Panc1 (cell line): ENCODE results near the gene SOCS1. TPM values are rescaled to one million over a fixed set of nuclear protein-coding genes. Genes with fewer than 3 reads are reported as not detected.

Source experiments
- ATAC-seq: fragments of 200-7000 bp; cut with Tn5 transposase; 2 replicates; pipeline ENCODE4 v1.9.1; 2020; ENCODE audit warnings: mild to moderate bottlenecking, moderate library complexity
- BruUV-seq: library from RNA; stranded (reverse); fragments of 400-500 nt; replicated peaks from 2 replicates; lab custom pipeline; 2021; lab: Mats Ljungman, UMichigan
- CTCF ChIA-PET: fragments of 300-600 bp; sonication (Branson Sonifier 250); formaldehyde crosslinking; loops from one replicate; lab custom pipeline; 2022; ENCODE audit warnings: antibody characterized with exemption; lab: Charles Lee
- POLR2A ChIA-PET: fragments of 300-600 bp; sonication (Branson Sonifier 250); formaldehyde crosslinking; loops from one replicate; lab custom pipeline; 2022; ENCODE audit warnings: antibody characterized with exemption; lab: Charles Lee
- DNase-seq: peaks from one replicate; pipeline ENCODE4 v3.0.0-alpha.2; 2010; ENCODE audit warnings: low read depth, low spot score
- H3K27ac ChIP-seq: 2 replicates; pipeline ENCODE4 v1.5.1; 2011; ENCODE audit warnings: mild to moderate bottlenecking, low read length, inconsistent platforms
- H3K27me3 ChIP-seq: fragments of 200-500 bp; sonication (Bioruptor generic); 2 replicates; pipeline ENCODE4 v1.6.0; 2014; ENCODE audit warnings: low read length, inconsistent platforms; ENCODE audit not compliant: control insufficient read depth, insufficient read depth
- H3K36me3 ChIP-seq: fragments of 200-500 bp; sonication (Bioruptor generic); 2 replicates; pipeline ENCODE4 v1.5.1; 2014; ENCODE audit warnings: inconsistent platforms, mild to moderate bottlenecking, low read length, moderate library complexity; ENCODE audit not compliant: control insufficient read depth, insufficient read depth
- H3K4me1 ChIP-seq: 2 replicates; pipeline ENCODE4 v1.5.1; 2011; ENCODE audit warnings: inconsistent platforms, mild to moderate bottlenecking, low read length, moderate library complexity; ENCODE audit not compliant: control insufficient read depth, insufficient read depth
- H3K4me3 ChIP-seq, 2 experiments: 2 replicates each; pipeline ENCODE4 v1.5.1; 2011 to 2012; ENCODE audit warnings: low read depth in 2 of 2, low read length in 2 of 2, mild to moderate bottlenecking in 2 of 2, inconsistent platforms in 1 of 2, moderate library complexity in 1 of 2
- H3K9me3 ChIP-seq: fragments of 200-500 bp; sonication (Bioruptor generic); 2 replicates; pipeline ENCODE4 v1.5.1; 2014; ENCODE audit warnings: low read depth, mild to moderate bottlenecking, inconsistent platforms, low read length, moderate library complexity; ENCODE audit not compliant: control insufficient read depth, insufficient read depth
- CTCF ChIP-seq: fragments of 450-650 bp; IDR thresholded peaks from 2 replicates; pipeline ENCODE4 v1.5.1; 2017; ENCODE audit warnings: mild to moderate bottlenecking
- POLR2AphosphoS5 ChIP-seq: IDR thresholded peaks from 2 replicates; pipeline ENCODE4 v1.6.1; 2012; ENCODE audit warnings: mild to moderate bottlenecking, low read depth, low read length, moderate library complexity
- REST ChIP-seq, 2 experiments: IDR thresholded peaks; 2 replicates each; pipeline ENCODE4 v1.6.1; 2011 to 2012; ENCODE audit warnings: low read depth in 2 of 2, control low read depth in 1 of 2, low read length in 1 of 2, mild to moderate bottlenecking in 1 of 2, moderate library complexity in 1 of 2; ENCODE audit not compliant: insufficient read depth in 1 of 2
- SIN3A ChIP-seq: IDR thresholded peaks from 2 replicates; pipeline ENCODE4 v1.6.1; 2012; ENCODE audit warnings: low read depth, mild to moderate bottlenecking, low read length, moderate library complexity, borderline replicate concordance; ENCODE audit not compliant: insufficient read depth
- TCF7L2 ChIP-seq: IDR thresholded peaks from 2 replicates; pipeline ENCODE4 v1.6.1; 2011; ENCODE audit warnings: mild to moderate bottlenecking, low read depth, low read length, inconsistent platforms
- in situ Hi-C: cut with HindIII; loops from 2 replicates; pipeline ENCODE4 v1.10.0; 2016; ENCODE audit warnings: low sequenced_read_pairs, low pct_unique_long_range_greater_than_20kb
- intact Hi-C: fragments of 100-400 bp; cut with micrococcal nuclease; formaldehyde crosslinking; loops from one replicate; pipeline ENCODE4 v1.10.0; 2022; ENCODE audit not compliant: unreplicated experiment
- total RNA-seq: library from RNA; stranded (reverse); gene quantifications from one replicate; pipeline ENCODE4 v1.2.1, GENCODE V29; 2021; ENCODE audit not compliant: unreplicated experiment

The SOCS1 gene
- total RNA-seq, 1 experiment from 2014 or later, result 4.8 TPM

- Histone ChIP-seq H3K9me3 (no peaks in the 10 kb centered on the region), H3K36me3 (no peaks in the 10 kb centered on the region), H3K27me3 (no peaks in the 10 kb centered on the region), H3K4me3 (no peak overlapping the region), H3K4me1 (no peaks in the 10 kb centered on the region), H3K27ac (no peak overlapping the region)
- ATAC-seq (no peak), DNase-seq (no peak)
- no TSS peak for BruUV-seq
- intact Hi-C loops, result no loop called here
- in situ Hi-C loops, result no loop called here
- POLR2A ChIA-PET, result no interaction called here
- TF ChIP-seq TCF7L2 (no peak), SIN3A (no peak)
- CTCF ChIA-PET, result no interaction called here
Measured at GRCh38 chr16:11265124-11265523, 9.1 kb upstream of the SOCS1 start.

- in situ Hi-C loops (no loop called here), intact Hi-C loops (no loop called here)
- DNase-seq (no peak), ATAC-seq (no peak)
- no TSS peak for BruUV-seq
- CTCF ChIA-PET, result interaction anchor here (0.5 kb wide), 1 partner anchor 11 kb away, joined by 6 read pairs; no protein-coding TSS in a partner anchor
- H3K9me3 ChIP-seq, result no peaks in the 10 kb centered on the region
- H3K27me3 ChIP-seq, result no peaks in the 10 kb centered on the region
- no peak overlapping the region for H3K27ac ChIP-seq
- H3K36me3 ChIP-seq, result no peaks in the 10 kb centered on the region
- no peak overlapping the region for H3K4me3 ChIP-seq
- peaks cover under 1% of the 10 kb centered on the region; the same call in 1 of the 2 replicates for H3K4me1 ChIP-seq
- POLR2A ChIA-PET, result interaction anchor here (0.6 kb wide), 1 partner anchor 66 kb away, joined by 6 read pairs; no protein-coding TSS in a partner anchor
- TF ChIP-seq SIN3A (no peak), CTCF (no peak)
Measured at GRCh38 chr16:11264155-11264832, 8.3 kb upstream of the SOCS1 start.

- H3K4me1 ChIP-seq, result peaks cover 6% of the 10 kb centered on the region; the same call in 1 of the 2 replicates
- POLR2A ChIA-PET, result interaction anchor here (0.6 kb wide), 1 partner anchor 67 kb away, joined by 6 read pairs; no protein-coding TSS in a partner anchor
Measured at GRCh38 chr16:11263737-11264136, 7.7 kb upstream of the SOCS1 start.

More at GRCh38 chr16:11263737-11264136, 7.7 kb upstream of the SOCS1 start:
- no TSS peak for BruUV-seq
- intact Hi-C loops, result no loop called here
- H3K27ac ChIP-seq, result no peak overlapping the region
- no peak for TF ChIP-seq CTCF
- no peak for TF ChIP-seq TCF7L2
- TF ChIP-seq SIN3A, result no peak
- TF ChIP-seq REST (IDR thresholded peaks at IDR 0.05; ENCODE audit: insufficient read depth in 1 of 2, low read depth in 2 of 2, low read length in 1 of 2), result no peak
- no peak for TF ChIP-seq POLR2AphosphoS5
- ATAC-seq (no peak), DNase-seq (no peak)
- H3K9me3 ChIP-seq, result no peaks in the 10 kb centered on the region
- CTCF ChIA-PET, result interaction anchor here (0.5 kb wide), 1 partner anchor 12 kb away, joined by 6 read pairs; no protein-coding TSS in a partner anchor
- H3K36me3 ChIP-seq, result no peaks in the 10 kb centered on the region
- H3K4me3 ChIP-seq, result no peak overlapping the region
- no peaks in the 10 kb centered on the region for H3K27me3 ChIP-seq
- in situ Hi-C loops, result no loop called here
